IMR-90 (cell line): ENCODE results near the gene LIMS1. TPM values are rescaled to one million over a fixed set of nuclear protein-coding genes. Genes with fewer than 3 reads are reported as not detected.

Experiments
- ATAC-seq: fragments of 200-7000 bp; cut with Tn5 transposase; 2 replicates; pipeline ENCODE4 v1.9.1; 2020; ENCODE audit warnings: low read depth, mild to moderate bottlenecking, moderate library complexity
- BruUV-seq: library from RNA; stranded (reverse); fragments of 400-500 nt; replicated peaks from 2 replicates; lab custom pipeline; 2021; lab: Mats Ljungman, UMichigan
- CTCF ChIA-PET: fragments of 300-600 bp; formaldehyde crosslinking; extraction: SDS; loops from one replicate; lab custom pipeline; 2021; ENCODE audit warnings: antibody characterized with exemption; lab: Yijun Ruan, JAX
- POLR2A ChIA-PET: fragments of 300-600 bp; sonication (Branson Sonifier 250); formaldehyde crosslinking; loops from one replicate; lab custom pipeline; 2022; ENCODE audit warnings: antibody characterized with exemption; ENCODE audit not compliant: unreplicated experiment; lab: Charles Lee
- DNase-seq: peaks from one replicate; pipeline ENCODE4 v3.0.0; 2013
- H2AFZ ChIP-seq: replicated peaks from 2 replicates; pipeline ENCODE3; 2013; ENCODE audit warnings: low read length, mild to moderate bottlenecking; ENCODE audit not compliant: poor library complexity
- H2AK5ac ChIP-seq: 2 replicates; pipeline ENCODE4 v1.6.1; 2013; ENCODE audit warnings: low read depth, low read length, inconsistent platforms
- H2AK9ac ChIP-seq: replicated peaks from 2 replicates; pipeline ENCODE3; 2013; ENCODE audit warnings: mild to moderate bottlenecking, low read depth, low read length, moderate library complexity; ENCODE audit not compliant: poor library complexity
- H2BK120ac ChIP-seq: 2 replicates; pipeline ENCODE4 v1.6.1; 2013; ENCODE audit warnings: low read depth, low read length, inconsistent platforms
- H2BK15ac ChIP-seq: 3 replicates; pipeline ENCODE4 v1.6.1; 2013; ENCODE audit warnings: low read depth, low read length, inconsistent platforms
- H2BK20ac ChIP-seq: 2 replicates; pipeline ENCODE4 v1.6.1; 2013; ENCODE audit warnings: low read depth, mild to moderate bottlenecking, inconsistent platforms, low read length, moderate library complexity
- H2BK5ac ChIP-seq: 2 replicates; pipeline ENCODE4 v1.6.1; 2013; ENCODE audit warnings: mild to moderate bottlenecking, low read depth, low read length, inconsistent platforms; ENCODE audit not compliant: poor library complexity, severe bottlenecking
- H3K14ac ChIP-seq: replicated peaks from 2 replicates; pipeline ENCODE4 v1.6.1; 2013; ENCODE audit warnings: low read depth, low read length, inconsistent platforms
- H3K18ac ChIP-seq: 2 replicates; pipeline ENCODE4 v1.6.1; 2013; ENCODE audit warnings: low read depth, low read length, control low read depth
- H3K23ac ChIP-seq: 2 replicates; pipeline ENCODE4 v1.6.1; 2013; ENCODE audit warnings: low read depth, low read length, inconsistent platforms
- H3K27ac ChIP-seq: 2 replicates; pipeline ENCODE4 v1.5.1; 2013; ENCODE audit warnings: mild to moderate bottlenecking, control low read depth, low read length; ENCODE audit not compliant: insufficient read depth
- H3K27me3 ChIP-seq: 2 replicates; pipeline ENCODE4 v1.6.1; 2013; ENCODE audit warnings: low read length; ENCODE audit not compliant: control insufficient read depth, insufficient read depth
- H3K36me3 ChIP-seq: 2 replicates; pipeline ENCODE4 v1.6.1; 2013; ENCODE audit warnings: low read length, mixed read lengths; ENCODE audit not compliant: control insufficient read depth, insufficient read depth
- H3K4ac ChIP-seq: 2 replicates; pipeline ENCODE4 v1.6.1; 2013; ENCODE audit warnings: low read depth, low read length, inconsistent platforms
- H3K4me1 ChIP-seq: 2 replicates; pipeline ENCODE4 v1.6.1; 2013; ENCODE audit warnings: low read length, mixed read lengths; ENCODE audit not compliant: control insufficient read depth, insufficient read depth
- H3K4me2 ChIP-seq: 2 replicates; pipeline ENCODE4 v1.6.1; 2013; ENCODE audit warnings: low read depth, mild to moderate bottlenecking, control low read depth, low read length, moderate library complexity
- H3K4me3 ChIP-seq: 2 replicates; pipeline ENCODE4 v1.5.1; 2013; ENCODE audit warnings: low read depth, mild to moderate bottlenecking, control low read depth, low read length, moderate library complexity; ENCODE audit not compliant: insufficient read depth
- H3K56ac ChIP-seq: 2 replicates; pipeline ENCODE4 v1.6.1; 2013; ENCODE audit warnings: low read length, inconsistent platforms; ENCODE audit not compliant: insufficient read depth; ENCODE audit errors: extremely low read depth
- H3K79me1 ChIP-seq, 2 experiments: 2 replicates each; pipeline ENCODE4 v1.6.1; 2013; ENCODE audit warnings: low read length in 2 of 2, inconsistent platforms in 1 of 2, low read depth in 1 of 2
- H3K9ac ChIP-seq: 2 replicates; pipeline ENCODE4 v1.6.1; 2013; ENCODE audit warnings: low read depth, low read length, control low read depth
- H3K9me1 ChIP-seq: 2 replicates; pipeline ENCODE4 v1.6.1; 2013; ENCODE audit warnings: low read length, inconsistent platforms; ENCODE audit not compliant: insufficient read depth
- H3K9me3 ChIP-seq: 2 replicates; pipeline ENCODE4 v1.6.1; 2013; ENCODE audit warnings: low read length; ENCODE audit not compliant: control insufficient read depth, insufficient read depth
- H4K20me1 ChIP-seq: 2 replicates; pipeline ENCODE4 v1.6.1; 2013; ENCODE audit warnings: low read length, inconsistent platforms; ENCODE audit not compliant: insufficient read depth
- H4K5ac ChIP-seq: 2 replicates; pipeline ENCODE4 v1.6.1; 2013; ENCODE audit warnings: mild to moderate bottlenecking, low read depth, low read length, control low read depth
- H4K8ac ChIP-seq, 2 experiments: 2 replicates each; pipeline ENCODE4 v1.6.1; 2013; ENCODE audit warnings: low read depth in 2 of 2, low read length in 2 of 2, control low read depth in 1 of 2, inconsistent platforms in 1 of 2
- H4K91ac ChIP-seq: 2 replicates; pipeline ENCODE4 v1.6.1; 2013; ENCODE audit warnings: low read depth, low read length, inconsistent platforms; ENCODE audit not compliant: insufficient read depth
- CEBPB ChIP-seq: IDR thresholded peaks from 2 replicates; pipeline ENCODE4 v1.6.1; 2012; ENCODE audit warnings: low read depth, low read length, improper control_type of control experiment
- CHD1 ChIP-seq: IDR thresholded peaks from 2 replicates; pipeline ENCODE4 v1.6.1; 2012; ENCODE audit warnings: low read depth, low read length, improper control_type of control experiment
- MAFK ChIP-seq: IDR thresholded peaks from 2 replicates; pipeline ENCODE4 v1.6.1; 2012; ENCODE audit warnings: low read depth, low read length, improper control_type of control experiment
- NFE2L2 ChIP-seq: fragments of 150-350 bp; IDR thresholded peaks from 2 replicates; pipeline ENCODE4 v1.6.1; 2016; ENCODE audit warnings: low read depth, mild to moderate bottlenecking, low read length
- POLR2A ChIP-seq: IDR thresholded peaks from 2 replicates; pipeline ENCODE4 v1.6.1; 2012; ENCODE audit warnings: mild to moderate bottlenecking, low read depth, low read length
- SMC3 ChIP-seq: fragments of 150-350 bp; IDR thresholded peaks from 2 replicates; pipeline ENCODE4 v1.6.1; 2016; ENCODE audit warnings: low read depth, mild to moderate bottlenecking, antibody characterized with exemption, low read length, moderate library complexity
- WGBS, 2 experiments: methylation state at CpG; one replicate each; pipeline versions ENCODE4 v1.1.5 to v1.1.7; 2013; ENCODE audit warnings: missing lambda C conversion rate in 2 of 2; ENCODE audit not compliant: insufficient read length in 1 of 2; ENCODE audit errors: extremely low coverage in 2 of 2; 5-methylcytosine and 5-hydroxymethylcytosine counted together
- dilution Hi-C: fragments of 300-500 bp; cut with HindIII; formaldehyde crosslinking; loops from one replicate; pipeline ENCODE4 v1.14.3; 2018; ENCODE audit warnings: low sequenced_read_pairs; ENCODE audit not compliant: unreplicated experiment
- in situ Hi-C: fragments of 300-500 bp; cut with MboI; formaldehyde crosslinking; loops from 3 replicates; pipeline ENCODE4 v1.14.3; 2019; ENCODE audit warnings: low sequenced_read_pairs, inconsistent platforms, mixed read lengths
- intact Hi-C: fragments of 100-400 bp; cut with micrococcal nuclease; formaldehyde crosslinking; loops from 2 replicates; pipeline ENCODE4 v1.10.0; 2022
- polyA plus RNA-seq, 3 experiments: library from polyadenylated mRNA; depleted of rRNA; stranded (reverse); fragments of >200 nt; gene quantifications; 2 replicates each; pipeline ENCODE4 v1.2.3, GENCODE V29; 2012; ENCODE audit warnings: low replicate concordance in 1 of 3
- total RNA-seq: library from RNA; depleted of rRNA; stranded (reverse); fragments of >200 nt; gene quantifications from 2 replicates; pipeline ENCODE4 v1.2.3, GENCODE V29; 2012
- TF ChIP-seq, protein P1 (sequence below): conservative IDR thresholded peaks from 2 replicates; pipeline ENCODE4 v1.5.1; 2012; ENCODE audit warnings: mild to moderate bottlenecking, low read depth, low read length, improper control_type of control experiment

The LIMS1 gene
- total and polyA plus RNA-seq, 2 of the 4 experiments (the other 2 are of a cell fraction): 59.1 to 131 TPM

GRCh38 chr2:108632332-108633160, 98.3 kb downstream of the LIMS1 start:
- Histone ChIP-seq H2AK9ac (no peak overlapping the region), H2BK5ac (no peak overlapping the region), H3K4me3 (no peak overlapping the region), H3K79me1 (peaks cover 35 to 81% of the 10 kb centered on the region in 2 experiments), H4K91ac (no peak overlapping the region), H3K4ac (no peak overlapping the region), H4K8ac (no peak overlapping the region; a peak in 1 of 4 replicates), H3K9me1 (peaks cover 32% of the 10 kb centered on the region), H2AFZ (no peak overlapping the region), H4K20me1 (peaks cover 53% of the 10 kb centered on the region), H3K56ac (no peak overlapping the region), H3K36me3 (no peaks in the 10 kb centered on the region), H2AK5ac (no peak overlapping the region), H3K14ac (no peak overlapping the region; the same call in 1 of the 2 replicates), H3K9me3 (no peaks in the 10 kb centered on the region), H3K23ac (peak overlapping the region; percentile 72; the same call in 1 of the 2 replicates), H2BK20ac (no peak overlapping the region), H3K27me3 (no peaks in the 10 kb centered on the region), H2BK15ac (no peak overlapping the region), H3K4me1 (peaks cover 24% of the 10 kb centered on the region), H3K4me2 (no peak overlapping the region), H3K9ac (no peak overlapping the region), H4K5ac (no peak overlapping the region), H3K18ac (no peak overlapping the region), H2BK120ac (no peak overlapping the region), H3K27ac (no peak overlapping the region)
- no peak for ATAC-seq
- dilution Hi-C loops (no loop called here), intact Hi-C loops (no loop called here), in situ Hi-C loops (no loop called here)
- CTCF ChIA-PET: interaction anchor here (1.4 kb wide), 1 partner anchor 16 kb away, joined by 3 read pairs; no protein-coding TSS in a partner anchor
- TF ChIP-seq POLR2A (no peak), MAFK (no peak), CEBPB (no peak), SMC3 (no peak), NFE2L2 (no peak), CHD1 (no peak)
- TF ChIP-seq, protein P1, sequence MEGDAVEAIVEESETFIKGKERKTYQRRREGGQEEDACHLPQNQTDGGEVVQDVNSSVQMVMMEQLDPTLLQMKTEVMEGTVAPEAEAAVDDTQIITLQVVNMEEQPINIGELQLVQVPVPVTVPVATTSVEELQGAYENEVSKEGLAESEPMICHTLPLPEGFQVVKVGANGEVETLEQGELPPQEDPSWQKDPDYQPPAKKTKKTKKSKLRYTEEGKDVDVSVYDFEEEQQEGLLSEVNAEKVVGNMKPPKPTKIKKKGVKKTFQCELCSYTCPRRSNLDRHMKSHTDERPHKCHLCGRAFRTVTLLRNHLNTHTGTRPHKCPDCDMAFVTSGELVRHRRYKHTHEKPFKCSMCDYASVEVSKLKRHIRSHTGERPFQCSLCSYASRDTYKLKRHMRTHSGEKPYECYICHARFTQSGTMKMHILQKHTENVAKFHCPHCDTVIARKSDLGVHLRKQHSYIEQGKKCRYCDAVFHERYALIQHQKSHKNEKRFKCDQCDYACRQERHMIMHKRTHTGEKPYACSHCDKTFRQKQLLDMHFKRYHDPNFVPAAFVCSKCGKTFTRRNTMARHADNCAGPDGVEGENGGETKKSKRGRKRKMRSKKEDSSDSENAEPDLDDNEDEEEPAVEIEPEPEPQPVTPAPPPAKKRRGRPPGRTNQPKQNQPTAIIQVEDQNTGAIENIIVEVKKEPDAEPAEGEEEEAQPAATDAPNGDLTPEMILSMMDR: no peak
- BruUV-seq: no TSS peak
- POLR2A ChIA-PET: no interaction called here
- WGBS, 2 experiments: 100% methylated on average over 2 of the region's 5 CpGs; no CpG with 5 or more reads in 1 of the 2 experiments
- DNase-seq: no peak
